ENCODE measurements around the gene NBEA.
"Not testable (repeated sequence)": the region's sequence is repeated elsewhere in the genome, so short reads cannot be mapped to it uniquely, and the experiment has no call there.

The NBEA gene

GRCh38 chr13:35389535-35389934, 447.5 kb downstream of the NBEA start:
- no peak for DNase-seq (ENCODE audit: low read depth in 2 of 2)

DNA sequence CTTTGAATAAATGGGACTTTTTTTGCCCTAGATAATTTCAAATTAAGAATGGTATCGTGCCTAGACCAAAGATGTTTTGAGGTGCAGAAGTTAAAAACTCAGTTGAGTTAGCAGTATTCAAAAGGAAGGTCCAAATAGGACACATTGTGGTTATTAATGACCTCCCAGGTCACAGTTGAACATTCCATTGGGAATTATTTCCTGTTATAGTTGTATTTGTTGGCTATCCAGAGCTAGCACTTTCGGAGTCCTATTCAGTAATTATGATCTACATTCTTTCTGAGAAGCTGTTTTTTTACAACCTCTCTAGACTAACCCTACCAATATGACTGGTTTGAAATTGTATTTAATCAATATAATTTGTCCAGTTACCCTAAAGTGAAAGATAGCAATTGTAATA, 450.7 kb downstream of the NBEA start:
- DNase-seq (ENCODE audit: low read depth in 2 of 2): no peak

DNA sequence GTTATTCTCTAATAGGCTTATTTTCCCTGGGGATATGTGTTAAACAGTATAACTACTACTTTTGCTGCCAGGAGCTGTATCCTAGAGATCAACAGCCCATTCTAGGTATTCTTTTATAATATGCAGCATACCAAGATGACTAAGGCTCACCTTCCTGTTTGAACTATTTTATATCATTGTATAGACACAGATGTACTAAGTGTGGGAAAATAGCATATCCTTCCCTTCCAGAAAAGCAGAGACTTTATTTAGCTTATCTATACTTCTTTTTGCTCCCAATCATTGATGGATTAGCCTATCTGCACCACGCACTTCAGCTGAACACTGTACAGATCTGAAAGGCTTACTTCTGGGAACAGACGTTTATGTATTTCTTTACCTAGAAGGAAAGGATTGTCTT, 451.8 kb downstream of the NBEA start:
- DNase-seq (ENCODE audit: low read depth in 2 of 2): no peak

DNA sequence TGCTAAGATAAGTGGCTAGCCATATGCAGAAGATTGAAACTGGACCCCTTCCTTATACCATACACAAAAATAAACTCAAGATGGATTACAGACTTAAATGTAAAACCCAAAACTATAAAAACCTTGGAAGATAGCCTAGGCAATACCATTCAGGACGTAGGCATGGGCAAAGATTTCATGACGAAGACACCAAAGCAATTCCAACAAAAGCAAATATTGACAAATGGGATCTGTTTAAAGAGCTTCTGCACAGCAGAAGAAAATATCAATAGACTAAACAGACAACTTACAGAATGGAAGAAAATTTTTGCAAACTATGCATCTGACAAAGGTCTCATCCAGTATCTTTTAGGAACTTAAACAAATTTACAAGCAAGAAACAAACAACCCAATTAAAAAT, 466.2 kb downstream of the NBEA start:
- not testable (repeated sequence) for DNase-seq (ENCODE audit: low read depth in 2 of 2)

GRCh38 chr13:35411059-35411744, 469.1 kb downstream of the NBEA start:
- no peak for DNase-seq (ENCODE audit: low read depth in 2 of 2)

GRCh38 chr13:35448465-35448864, 506.4 kb downstream of the NBEA start:
- no peak for DNase-seq (ENCODE audit: low read depth in 2 of 2)

DNA sequence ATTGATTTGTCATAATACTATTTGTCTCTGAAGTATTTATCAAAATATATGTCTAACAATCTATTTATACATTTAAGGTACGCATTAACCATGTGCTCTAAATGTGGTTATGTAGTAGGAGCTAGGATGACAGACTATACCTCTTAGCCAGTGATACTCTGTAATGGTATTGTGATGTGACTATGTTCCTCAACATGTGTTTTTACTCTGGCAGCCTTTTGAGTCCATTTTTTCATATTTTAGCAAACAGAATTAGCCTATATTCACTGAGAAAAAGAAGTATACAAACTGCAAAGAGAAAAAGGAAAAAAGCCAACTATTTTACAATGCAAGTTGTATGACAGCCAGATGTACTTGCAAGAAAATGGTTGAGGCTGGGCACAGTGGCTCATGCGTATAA, 507.8 kb downstream of the NBEA start:
- DNase-seq (ENCODE audit: low read depth in 2 of 2): no peak

GRCh38 chr13:35455022-35455421, 513.0 kb downstream of the NBEA start:
- no peak for DNase-seq (ENCODE audit: low read depth in 2 of 2)

GRCh38 chr13:35457258-35457657, 515.2 kb downstream of the NBEA start:
- DNase-seq (ENCODE audit: low read depth in 2 of 2): no peak

DNA sequence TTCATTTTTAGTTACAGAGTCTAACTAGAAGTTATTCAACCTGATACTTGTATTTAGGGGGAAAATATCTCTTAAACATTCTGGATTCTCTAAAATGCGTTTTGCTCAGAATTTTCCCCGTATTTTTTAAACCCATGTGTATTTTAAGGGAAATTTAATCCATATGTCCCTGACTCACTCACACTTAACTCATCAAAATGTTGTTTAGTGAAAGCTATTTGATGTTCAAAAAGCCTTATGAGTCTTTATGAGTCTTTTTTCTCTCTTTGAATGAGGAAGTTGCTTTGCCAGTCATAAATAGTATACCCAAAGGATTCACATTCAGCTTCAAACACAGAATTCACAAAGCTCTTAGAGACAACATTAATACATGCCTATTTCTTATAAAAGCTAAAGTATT, 518.0 kb downstream of the NBEA start:
- DNase-seq (ENCODE audit: low read depth in 2 of 2): no peak

- no peak for DNase-seq (ENCODE audit: low read depth in 2 of 2)
Measured at GRCh38 chr13:35465371-35465770, 523.3 kb downstream of the NBEA start.

DNA sequence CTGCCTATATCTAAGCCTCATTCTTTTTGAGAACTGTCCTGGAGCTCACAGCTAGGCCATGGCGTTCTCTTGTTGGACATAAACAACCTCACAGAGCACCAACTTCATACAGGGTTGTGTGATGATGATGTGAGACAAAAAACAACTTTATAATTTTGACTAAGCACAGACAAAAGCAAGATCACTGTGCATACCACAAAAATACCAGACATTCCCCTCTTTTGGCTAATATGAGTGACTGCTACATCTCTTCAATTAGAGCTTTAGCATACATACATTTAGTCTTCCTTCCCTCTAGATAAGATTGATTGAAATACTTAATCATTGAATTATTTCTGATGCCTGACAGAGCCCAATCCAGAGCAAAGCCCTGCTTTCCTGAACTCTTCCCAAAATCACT, 526.1 kb downstream of the NBEA start:
- no peak for DNase-seq (ENCODE audit: low read depth in 2 of 2)

- no peak for DNase-seq (ENCODE audit: low read depth in 2 of 2)
Measured at GRCh38 chr13:35469806-35470525, 527.9 kb downstream of the NBEA start.

- DNase-seq (ENCODE audit: low read depth in 2 of 2): no peak
Measured at GRCh38 chr13:35470671-35471661, 528.9 kb downstream of the NBEA start.

DNA sequence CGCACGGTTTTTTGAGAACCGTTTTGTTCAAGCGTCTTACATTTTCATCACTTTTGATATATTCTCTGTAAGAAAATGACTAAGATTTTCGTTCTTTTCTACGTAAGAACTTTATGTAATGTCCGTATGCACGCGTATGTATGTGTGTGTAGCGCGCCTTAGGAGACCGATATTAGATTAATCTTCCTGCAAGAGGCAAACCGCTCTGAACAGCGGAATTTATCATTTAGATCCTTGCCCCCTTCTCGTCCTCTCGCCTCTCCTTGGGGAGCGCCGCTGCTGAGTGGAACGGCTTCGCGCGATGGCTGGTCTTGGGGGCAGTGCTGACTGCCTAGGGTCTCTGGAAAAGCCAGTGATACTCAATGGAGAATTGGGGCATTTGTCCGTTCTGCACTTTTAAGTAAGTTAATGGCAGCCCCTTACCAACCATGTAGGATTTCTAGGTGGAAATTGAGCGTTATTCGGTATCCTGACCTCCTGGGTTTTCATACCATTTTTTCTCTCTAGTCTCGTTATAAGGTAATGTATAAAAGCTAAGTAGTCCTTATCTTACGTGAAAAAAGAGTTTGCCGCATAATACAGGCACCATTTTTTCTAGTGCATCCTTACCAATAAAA, 529.7 kb downstream of the NBEA start:
- DNase-seq (ENCODE audit: low read depth in 2 of 2): no peak

GRCh38 chr13:35472323-35472881, 530.3 kb downstream of the NBEA start:
- no peak for DNase-seq (ENCODE audit: low read depth in 2 of 2)

GRCh38 chr13:35473206-35473775, 531.2 kb downstream of the NBEA start:
- DNase-seq (ENCODE audit: low read depth in 2 of 2): no peak

GRCh38 chr13:35473802-35474201, 531.7 kb downstream of the NBEA start:
- DNase-seq (ENCODE audit: low read depth in 2 of 2): no peak

- no peak for DNase-seq (ENCODE audit: low read depth in 2 of 2)
Measured at GRCh38 chr13:35474496-35475211, 532.6 kb downstream of the NBEA start.

- DNase-seq (ENCODE audit: low read depth in 2 of 2): no peak
Measured at GRCh38 chr13:35475212-35475959, 533.3 kb downstream of the NBEA start.
